HepG2 (cell line): Measurements from ENCODE around the gene NFKBIA. TPM values are rescaled to one million over a fixed set of nuclear protein-coding genes. Genes with fewer than 3 reads are reported as not detected.

Source experiments
- ARID2 ChIP-seq: sonication (generic); formaldehyde crosslinking; IDR thresholded peaks from 2 replicates; pipeline ENCODE4 v1.8.1; 2022; ENCODE audit warnings: mild to moderate bottlenecking, missing genetic modification reagents, borderline replicate concordance
- ELF3 ChIP-seq: IDR thresholded peaks from 2 replicates; pipeline ENCODE4 v1.6.1; 2016; ENCODE audit warnings: missing genetic modification reagents, missing compliant biosample characterization
- FOXK2 ChIP-seq: fragments of 450-650 bp; IDR thresholded peaks from 2 replicates; pipeline ENCODE4 v1.6.1; 2016
- IKZF5 ChIP-seq: IDR thresholded peaks from 2 replicates; pipeline ENCODE4 v1.6.1; 2018; ENCODE audit warnings: missing genetic modification reagents, mild to moderate bottlenecking, missing compliant biosample characterization
- MTERF4 ChIP-seq: sonication (generic); formaldehyde crosslinking; IDR thresholded peaks from 2 replicates; pipeline ENCODE4 v1.8.0; 2023; ENCODE audit warnings: mild to moderate bottlenecking, missing genetic modification reagents
- PHF20 ChIP-seq: sonication (generic); formaldehyde crosslinking; IDR thresholded peaks from 2 replicates; pipeline ENCODE4 v1.5.0; 2020; ENCODE audit warnings: mild to moderate bottlenecking, missing genetic modification reagents
- RELA ChIP-seq: sonication (generic); formaldehyde crosslinking; IDR thresholded peaks from 2 replicates; pipeline ENCODE4 v1.4.0; 2020; ENCODE audit warnings: missing genetic modification reagents
- RFX5 ChIP-seq: IDR thresholded peaks from 2 replicates; pipeline ENCODE4 v1.6.1; 2011; ENCODE audit warnings: low read depth, low read length, improper control_type of control experiment
- SATB2 ChIP-seq: sonication (generic); formaldehyde crosslinking; IDR thresholded peaks from 2 replicates; pipeline ENCODE4 v1.5.0; 2020; ENCODE audit warnings: missing genetic modification reagents
- TOE1 ChIP-seq: sonication (generic); formaldehyde crosslinking; IDR thresholded peaks from 2 replicates; pipeline ENCODE4 v1.4.0; 2020; ENCODE audit warnings: mild to moderate bottlenecking, missing genetic modification reagents
- ZBTB20 ChIP-seq: sonication (generic); formaldehyde crosslinking; IDR thresholded peaks from 2 replicates; pipeline ENCODE4 v1.8.1; 2023; ENCODE audit warnings: missing genetic modification reagents, low read depth, mild to moderate bottlenecking, borderline replicate concordance
- ZBTB38 ChIP-seq: sonication (generic); formaldehyde crosslinking; IDR thresholded peaks from 2 replicates; pipeline ENCODE4 v1.5.1; 2020; ENCODE audit warnings: mild to moderate bottlenecking, missing genetic modification reagents
- ZKSCAN5 ChIP-seq: sonication (generic); formaldehyde crosslinking; IDR thresholded peaks from 2 replicates; pipeline ENCODE4 v1.5.1; 2020; ENCODE audit warnings: mild to moderate bottlenecking, missing genetic modification reagents
- ZNF142 ChIP-seq: sonication (generic); formaldehyde crosslinking; IDR thresholded peaks from 2 replicates; pipeline ENCODE4 v1.4.0; 2020; ENCODE audit warnings: missing genetic modification reagents
- ZNF282 ChIP-seq: fragments of 450-650 bp; IDR thresholded peaks from 2 replicates; pipeline ENCODE4 v1.6.1; 2018; ENCODE audit not compliant: partially characterized antibody
- ZNF552 ChIP-seq: sonication (generic); formaldehyde crosslinking; IDR thresholded peaks from 2 replicates; pipeline ENCODE4 v1.9.0; 2022; ENCODE audit warnings: missing genetic modification reagents, mild to moderate bottlenecking, borderline replicate concordance
- ZNF577 ChIP-seq: sonication (generic); formaldehyde crosslinking; IDR thresholded peaks from 2 replicates; pipeline ENCODE4 v1.4.0; 2020; ENCODE audit warnings: mild to moderate bottlenecking, low read depth, missing genetic modification reagents, borderline replicate concordance
- polyA plus RNA-seq, 8 experiments: library from polyadenylated mRNA; depleted of rRNA in 3 of 8; stranded (reverse) in 7 of 8; unstranded in 1 of 8; fragments of >200 nt; fragmentation: Illumina TruSeq in 4 of 8; extraction: Trizol in 4 of 8; gene quantifications; 2 replicates each; pipeline versions ENCODE4 v1.2.1 to v1.2.3, GENCODE V29; 2011 to 2016; ENCODE audit warnings: low read depth in 4 of 8, missing spikeins in 1 of 8, mixed read lengths in 1 of 8; ENCODE audit not compliant: insufficient read depth in 1 of 8
- total RNA-seq, 5 experiments: library from RNA; depleted of rRNA; stranded (reverse); fragments of >200 nt; fragmentation: Illumina TruSeq; extraction: Trizol; gene quantifications; 2 replicates each; pipeline ENCODE4 v1.2.3, GENCODE V29; 2016; ENCODE audit warnings: low read depth in 1 of 5
- TF ChIP-seq, protein P1 (sequence below): IDR thresholded peaks from 2 replicates; pipeline ENCODE4 v1.6.1; 2016; ENCODE audit warnings: missing compliant biosample characterization, missing genetic modification reagents, borderline replicate concordance
- TF ChIP-seq, protein P2 (sequence below): sonication (generic); formaldehyde crosslinking; IDR thresholded peaks from 2 replicates; pipeline ENCODE4 v1.8.0; 2022; ENCODE audit warnings: low read depth, missing genetic modification reagents

Gene NFKBIA
- total and polyA plus RNA-seq, 2 of the 13 experiments (the other 11 are each of a cell fraction or from before 2014, with no cell fraction given) = 197 to 319 TPM

GRCh38 chr14:35385042-35385839 is 19.3 kb downstream of the NFKBIA start (continued):
- TF ChIP-seq ZNF282 (no peak), RFX5 (no peak; the same call in 1 of the 2 replicates), ZKSCAN5 (CRISPR knock-in tag) (peak; percentile 85), ZNF142 (no peak; the same call in 1 of the 2 replicates), FOXK2 (no peak), ELF3 (CRISPR knock-in tag) (no peak; the same call in 1 of the 2 replicates), ARID2 (CRISPR knock-in tag) (peak; percentile 82; the same call in 1 of the 2 replicates), RELA (CRISPR knock-in tag) (no peak; the same call in 1 of the 2 replicates), PHF20 (no peak; the same call in none of the 2 replicates), ZBTB38 (CRISPR knock-in tag) (no peak), ZBTB20 (CRISPR knock-in tag) (peak; percentile 73), ZNF552 (CRISPR knock-in tag) (peak; percentile 89; the same call in 1 of the 2 replicates), SATB2 (no peak), MTERF4 (no peak), IKZF5 (CRISPR knock-in tag) (no peak; the same call in 1 of the 2 replicates), ZNF577 (CRISPR knock-in tag) (no peak), TOE1 (no peak)
- TF ChIP-seq, protein P1, sequence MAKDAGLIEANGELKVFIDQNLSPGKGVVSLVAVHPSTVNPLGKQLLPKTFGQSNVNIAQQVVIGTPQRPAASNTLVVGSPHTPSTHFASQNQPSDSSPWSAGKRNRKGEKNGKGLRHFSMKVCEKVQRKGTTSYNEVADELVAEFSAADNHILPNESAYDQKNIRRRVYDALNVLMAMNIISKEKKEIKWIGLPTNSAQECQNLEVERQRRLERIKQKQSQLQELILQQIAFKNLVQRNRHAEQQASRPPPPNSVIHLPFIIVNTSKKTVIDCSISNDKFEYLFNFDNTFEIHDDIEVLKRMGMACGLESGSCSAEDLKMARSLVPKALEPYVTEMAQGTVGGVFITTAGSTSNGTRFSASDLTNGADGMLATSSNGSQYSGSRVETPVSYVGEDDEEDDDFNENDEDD = peak; percentile 64; the same call in 1 of the 2 replicates
- TF ChIP-seq, protein P2, sequence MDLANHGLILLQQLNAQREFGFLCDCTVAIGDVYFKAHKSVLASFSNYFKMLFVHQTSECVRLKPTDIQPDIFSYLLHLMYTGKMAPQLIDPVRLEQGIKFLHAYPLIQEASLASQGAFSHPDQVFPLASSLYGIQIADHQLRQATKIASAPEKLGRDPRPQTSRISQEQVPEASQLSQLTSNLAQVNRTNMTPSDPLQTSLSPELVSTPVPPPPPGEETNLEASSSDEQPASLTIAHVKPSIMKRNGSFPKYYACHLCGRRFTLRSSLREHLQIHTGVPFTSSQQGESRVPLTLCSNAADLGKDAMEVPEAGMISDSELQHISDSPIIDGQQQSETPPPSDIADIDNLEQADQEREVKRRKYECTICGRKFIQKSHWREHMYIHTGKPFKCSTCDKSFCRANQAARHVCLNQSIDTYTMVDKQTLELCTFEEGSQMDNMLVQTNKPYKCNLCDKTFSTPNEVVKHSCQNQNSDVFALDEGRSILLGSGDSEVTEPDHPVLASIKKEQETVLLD (CRISPR knock-in tag) = no peak
